ENCODE data around the gene RRAGD. TPM values are rescaled to one million over a fixed set of nuclear protein-coding genes. Genes with fewer than 3 reads are reported as not detected.

Gene RRAGD
- total RNA-seq, 1 donor from 2014 or later = 6.4 TPM

- DNase-seq (ENCODE audit: extremely low spot score in 2 of 2) = no peak
- Histone ChIP-seq H3K9me3 (no peaks in the 10 kb centered on the region), H3K4me3 (no peak overlapping the region), H3K27ac (no peak overlapping the region), H3K27me3 (no peaks in the 10 kb centered on the region), H3K4me1 (no peaks in the 10 kb centered on the region), H3K36me3 (peaks cover 0 to 2% of the 10 kb centered on the region in 2 donors)
- TF ChIP-seq POLR2AphosphoS5 (IDR thresholded peaks at IDR 0.05; ENCODE audit: insufficient read depth in 1 of 2, low read depth in 1 of 2) = no peak
- TF ChIP-seq POLR2A (IDR thresholded peaks at IDR 0.05) = no peak
- no peak for TF ChIP-seq CTCF (IDR thresholded peaks at IDR 0.05)
- intact Hi-C loops (cut with DNase I) = no loop called here
Measured at GRCh38 chr6:89321131-89321970, 90.7 kb downstream of the RRAGD start.

GRCh38 chr6:89320012-89320559 is 92.0 kb downstream of the RRAGD start:
- no peak for DNase-seq (ENCODE audit: extremely low spot score in 2 of 2)
- intact Hi-C loops (cut with DNase I) = no loop called here

GRCh38 chr6:89317067-89317466 is 95.0 kb downstream of the RRAGD start:
- Histone ChIP-seq H3K4me3 (no peak overlapping the region), H3K36me3 (no peaks in the 10 kb centered on the region), H3K9me3 (no peaks in the 10 kb centered on the region), H3K4me1 (peaks cover 17% of the 10 kb centered on the region), H3K27me3 (no peaks in the 10 kb centered on the region), H3K27ac (no peak overlapping the region)
- DNase-seq (ENCODE audit: extremely low spot score in 2 of 2) = no peak
- intact Hi-C loops (cut with DNase I) = no loop called here
- TF ChIP-seq POLR2A (IDR thresholded peaks at IDR 0.05) (no peak), CTCF (IDR thresholded peaks at IDR 0.05) (no peak), POLR2AphosphoS5 (IDR thresholded peaks at IDR 0.05; ENCODE audit: insufficient read depth in 1 of 2, low read depth in 1 of 2) (no peak)

More at GRCh38 chr6:89320012-89320559, 92.0 kb downstream of the RRAGD start:
- no peak overlapping the region for H3K27ac ChIP-seq
- no peak overlapping the region for H3K4me3 ChIP-seq
- H3K9me3 ChIP-seq = no peaks in the 10 kb centered on the region
- TF ChIP-seq POLR2AphosphoS5 (IDR thresholded peaks at IDR 0.05; ENCODE audit: insufficient read depth in 1 of 2, low read depth in 1 of 2) (no peak), CTCF (IDR thresholded peaks at IDR 0.05) (no peak), POLR2A (IDR thresholded peaks at IDR 0.05) (no peak)
- H3K27me3 ChIP-seq = no peaks in the 10 kb centered on the region
- H3K36me3 ChIP-seq = no peaks in the 10 kb centered on the region
- H3K4me1 ChIP-seq = no peaks in the 10 kb centered on the region

GRCh38 chr6:89315249-89315885 is 96.7 kb downstream of the RRAGD start, which contains the start of gene GABRR2:
Gene GABRR2 (minus strand): TSS chr6:89315299. CDS start chr6:89315165, 134 bp downstream.
- Histone ChIP-seq H3K4me1 (peaks cover 25% of the 10 kb centered on the region), H3K9me3 (no peaks in the 10 kb centered on the region), H3K36me3 (no peaks in the 10 kb centered on the region), H3K4me3 (no peak within 1 kb of the TSS), H3K27me3 (no peaks in the 10 kb centered on the region), H3K27ac (no peak within 1 kb of the TSS)
- intact Hi-C loops (cut with DNase I) = no loop called here
- no peak for TF ChIP-seq POLR2AphosphoS5 (IDR thresholded peaks at IDR 0.05; ENCODE audit: insufficient read depth in 1 of 2, low read depth in 1 of 2)
- TF ChIP-seq POLR2A (IDR thresholded peaks at IDR 0.05) = no peak
- no peak for TF ChIP-seq CTCF (IDR thresholded peaks at IDR 0.05)
- DNase-seq (ENCODE audit: extremely low spot score in 2 of 2) = no peak

Measured in vagina (tissue), 2 donors.